Measurements from ENCODE around the gene SH3GLB1. TPM values are rescaled to one million over a fixed set of nuclear protein-coding genes. Genes with fewer than 3 reads are reported as not detected.

SH3GLB1 gene
- total and polyA plus RNA-seq, 2 of the 13 experiments (the other 11 are each of a cell fraction or from before 2014, with no cell fraction given): 26.0 to 41.5 TPM

GRCh38 chr1:86774305-86775295, 70.2 kb downstream of the SH3GLB1 start (continued):
- TF ChIP-seq ZNF503 (CRISPR knock-in tag; IDR thresholded peaks at IDR 0.05) (peak; percentile 97), ZMYM2 (CRISPR knock-in tag; IDR thresholded peaks at IDR 0.05) (no peak), SMAD1 (CRISPR knock-in tag; IDR thresholded peaks at IDR 0.05; ENCODE audit: borderline replicate concordance, low read depth) (no peak), ZNF446 (CRISPR knock-in tag; IDR thresholded peaks at IDR 0.05) (no peak), GATAD2A (CRISPR knock-in tag; IDR thresholded peaks at IDR 0.05) (peak; percentile 82), ZMAT3 (CRISPR knock-in tag; conservative IDR thresholded peaks at IDR 0.05) (no peak), FOXA3 (CRISPR knock-in tag; IDR thresholded peaks at IDR 0.05) (peak; percentile 84), RNF219 (CRISPR knock-in tag; IDR thresholded peaks at IDR 0.05) (no peak), SP5 (CRISPR knock-in tag; IDR thresholded peaks at IDR 0.05; ENCODE audit: borderline replicate concordance, low read depth) (peak; percentile 31; the same call in 1 of the 2 replicates), JUN (CRISPR knock-in tag; IDR thresholded peaks at IDR 0.05) (no peak), PHF5A (CRISPR knock-in tag; IDR thresholded peaks at IDR 0.05; ENCODE audit: low read depth, unreplicated experiment) (no peak), ZNF713 (CRISPR knock-in tag; IDR thresholded peaks at IDR 0.05) (no peak), EZH2 (conservative IDR thresholded peaks at IDR 0.05; ENCODE audit: low read depth, low read length) (no peak), TCF7L2 (IDR thresholded peaks at IDR 0.05; ENCODE audit: low read depth, low read length) (peak; percentile 99), HNF1B (CRISPR knock-in tag; IDR thresholded peaks at IDR 0.05) (no peak), KDM5B (CRISPR knock-in tag; IDR thresholded peaks at IDR 0.05; ENCODE audit: borderline replicate concordance) (no peak), NR0B2 (CRISPR knock-in tag; IDR thresholded peaks at IDR 0.05) (no peak), RBAK (CRISPR knock-in tag; IDR thresholded peaks at IDR 0.05) (no peak; the same call in 1 of the 2 replicates), GPN1 (CRISPR knock-in tag; IDR thresholded peaks at IDR 0.05; ENCODE audit: borderline replicate concordance) (no peak), GPBP1L1 (CRISPR knock-in tag; IDR thresholded peaks at IDR 0.05) (no peak), TEF (CRISPR knock-in tag; IDR thresholded peaks at IDR 0.05) (no peak)
